Natural killer cell (primary cell): ENCODE data around the gene CT45A2. TPM values are rescaled to one million over a fixed set of nuclear protein-coding genes. Genes with fewer than 3 reads are reported as not detected.
"Not testable (repeated sequence)": the region's sequence is repeated elsewhere in the genome, so short reads cannot be mapped to it uniquely, and the experiment has no call there.

Experiments
- ATAC-seq, 3 donors: fragments of 150-1000 bp in 2 of 3; fragments of 200-7000 bp in 1 of 3; cut with Tn5 transposase; 1 replicate in 1 of 3; 2 replicates in 2 of 3; pipeline ENCODE4 v1.10.0; 2021; ENCODE audit warnings: mild to moderate bottlenecking in 2 of 3, moderate library complexity in 2 of 3
- DNase-seq, 2 donors: peaks; one replicate each; pipeline versions ENCODE4 v3.0.0 to v3.0.0-alpha.2; 2013 to 2021; ENCODE audit warnings: mixed read lengths in 1 of 2
- H3K27ac ChIP-seq: one replicate; pipeline ENCODE4 v1.5.1; 2013; ENCODE audit warnings: mild to moderate bottlenecking, low read length
- H3K27me3 ChIP-seq: one replicate; pipeline ENCODE4 v1.6.1; 2013; ENCODE audit warnings: low read length; ENCODE audit not compliant: control insufficient read depth, insufficient read depth
- H3K36me3 ChIP-seq: one replicate; pipeline ENCODE4 v1.6.1; 2013; ENCODE audit warnings: low read length; ENCODE audit not compliant: control insufficient read depth, insufficient read depth
- H3K4me1 ChIP-seq: one replicate; pipeline ENCODE4 v1.6.1; 2013; ENCODE audit warnings: low read length; ENCODE audit not compliant: control insufficient read depth, insufficient read depth
- H3K4me3 ChIP-seq: one replicate; pipeline ENCODE4 v1.5.1; 2013; ENCODE audit warnings: low read length
- H3K9me3 ChIP-seq: one replicate; pipeline ENCODE4 v1.6.1; 2013; ENCODE audit warnings: low read length; ENCODE audit not compliant: control insufficient read depth, insufficient read depth
- H3K27ac Mint-ChIP-seq, 2 donors: one replicate each; pipeline ENCODE4 v1.8.0; 2022; ENCODE audit warnings: mild to moderate bottlenecking in 2 of 2, mixed read lengths in 2 of 2, moderate library complexity in 1 of 2
- H3K27me3 Mint-ChIP-seq, 2 donors: one replicate each; pipeline ENCODE4 v1.8.0; 2022; ENCODE audit warnings: low read depth in 2 of 2, mixed read lengths in 2 of 2
- H3K36me3 Mint-ChIP-seq: one replicate; pipeline ENCODE4 v1.8.0; 2022; ENCODE audit warnings: mixed read lengths
- H3K4me1 Mint-ChIP-seq, 2 donors: one replicate each; pipeline ENCODE4 v1.8.0; 2022; ENCODE audit warnings: mixed read lengths in 2 of 2
- H3K4me3 Mint-ChIP-seq: one replicate; pipeline ENCODE4 v1.8.0; 2022; ENCODE audit warnings: mild to moderate bottlenecking, moderate library complexity, mixed read lengths
- H3K9me3 Mint-ChIP-seq, 2 donors: one replicate each; pipeline ENCODE4 v1.8.0; 2022; ENCODE audit warnings: mixed read lengths in 2 of 2
- WGBS: methylation state at CpG from one replicate; pipeline ENCODE4 v1.1.7; 2013; ENCODE audit warnings: missing lambda C conversion rate; ENCODE audit not compliant: insufficient coverage; 5-methylcytosine and 5-hydroxymethylcytosine counted together
- intact Hi-C: fragments of 100-400 bp; cut with micrococcal nuclease; formaldehyde crosslinking; loops from one replicate; pipeline ENCODE4 v1.14.2; 2022
- total RNA-seq, 4 donors: library from RNA; stranded (reverse); fragments of 120-200 nt in 1 of 4; gene quantifications; one replicate each; pipeline versions ENCODE4 v1.2.3 to v1.2.4, GENCODE V29; 2013 to 2022

The CT45A2 gene, protein sequence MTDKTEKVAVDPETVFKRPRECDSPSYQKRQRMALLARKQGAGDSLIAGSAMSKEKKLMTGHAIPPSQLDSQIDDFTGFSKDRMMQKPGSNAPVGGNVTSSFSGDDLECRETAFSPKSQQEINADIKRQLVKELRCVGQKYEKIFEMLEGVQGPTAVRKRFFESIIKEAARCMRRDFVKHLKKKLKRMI
- not detected for total RNA-seq
- total RNA-seq (2013): not detected

DNA sequence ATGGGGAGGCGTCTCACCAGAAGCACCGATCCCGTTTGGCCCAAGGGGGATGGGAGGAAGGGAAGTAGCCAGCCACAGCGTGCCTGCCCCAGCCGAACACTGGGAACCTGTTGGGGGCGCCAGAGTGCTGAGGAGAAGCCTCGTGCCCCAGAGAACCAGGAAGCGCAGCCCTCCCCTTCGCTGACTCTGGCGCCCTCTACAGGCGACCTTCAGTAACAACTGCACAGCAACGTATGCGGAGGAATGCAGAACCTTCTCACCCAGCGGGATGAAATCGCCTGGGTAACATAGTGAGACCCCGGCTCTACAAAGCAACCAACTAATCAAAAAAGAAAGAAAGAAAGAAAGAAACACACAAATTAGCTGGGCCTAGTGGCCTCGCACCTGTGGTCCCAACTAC is at the start of gene CT45A2:
CT45A2 (minus strand) TSS at position 101 of the 400 bp plus-strand sequence. CDS start 3,747 bp downstream, outside the sequence.
- H3K4me3 ChIP-seq, H3K9me3 Mint-ChIP-seq, intact Hi-C loops, DNase-seq, ATAC-seq, H3K27me3 ChIP-seq, H3K27me3 Mint-ChIP-seq, H3K27ac ChIP-seq, H3K4me3 Mint-ChIP-seq, H3K36me3 ChIP-seq, H3K4me1 Mint-ChIP-seq, H3K27ac Mint-ChIP-seq, H3K9me3 ChIP-seq, H3K36me3 Mint-ChIP-seq, H3K4me1 ChIP-seq: not testable (repeated sequence)
- WGBS: no CpG with 5 or more reads among the region's 17 CpGs

DNA sequence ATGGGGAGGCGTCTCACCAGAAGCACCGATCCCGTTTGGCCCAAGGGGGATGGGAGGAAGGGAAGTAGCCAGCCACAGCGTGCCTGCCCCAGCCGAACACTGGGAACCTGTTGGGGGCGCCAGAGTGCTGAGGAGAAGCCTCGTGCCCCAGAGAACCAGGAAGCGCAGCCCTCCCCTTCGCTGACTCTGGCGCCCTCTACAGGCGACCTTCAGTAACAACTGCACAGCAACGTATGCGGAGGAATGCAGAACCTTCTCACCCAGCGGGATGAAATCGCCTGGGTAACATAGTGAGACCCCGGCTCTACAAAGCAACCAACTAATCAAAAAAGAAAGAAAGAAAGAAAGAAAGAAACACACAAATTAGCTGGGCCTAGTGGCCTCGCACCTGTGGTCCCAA is 34.6 kb upstream of the CT45A2 start, which contains the start of gene CT45A8:
CT45A8 (minus strand) TSS at position 101 of the 400 bp plus-strand sequence. CDS start 3,755 bp downstream, outside the sequence.
- H3K36me3 ChIP-seq, ATAC-seq, H3K27ac ChIP-seq, H3K4me3 ChIP-seq, H3K4me1 Mint-ChIP-seq, H3K9me3 ChIP-seq, H3K27me3 Mint-ChIP-seq, H3K4me3 Mint-ChIP-seq, H3K27ac Mint-ChIP-seq, intact Hi-C loops, H3K36me3 Mint-ChIP-seq, DNase-seq, H3K9me3 Mint-ChIP-seq, H3K27me3 ChIP-seq, H3K4me1 ChIP-seq: not testable (repeated sequence)
- WGBS: no CpG with 5 or more reads among the region's 17 CpGs

DNA sequence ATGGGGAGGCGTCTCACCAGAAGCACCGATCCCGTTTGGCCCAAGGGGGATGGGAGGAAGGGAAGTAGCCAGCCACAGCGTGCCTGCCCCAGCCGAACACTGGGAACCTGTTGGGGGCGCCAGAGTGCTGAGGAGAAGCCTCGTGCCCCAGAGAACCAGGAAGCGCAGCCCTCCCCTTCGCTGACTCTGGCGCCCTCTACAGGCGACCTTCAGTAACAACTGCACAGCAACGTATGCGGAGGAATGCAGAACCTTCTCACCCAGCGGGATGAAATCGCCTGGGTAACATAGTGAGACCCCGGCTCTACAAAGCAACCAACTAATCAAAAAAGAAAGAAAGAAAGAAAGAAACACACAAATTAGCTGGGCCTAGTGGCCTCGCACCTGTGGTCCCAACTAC is 17.4 kb upstream of the CT45A2 start, which contains the start of gene CT45A7:
CT45A7 (minus strand) TSS at position 101 of the 400 bp plus-strand sequence. CDS start 3,747 bp downstream, outside the sequence.
- H3K4me3 ChIP-seq, H3K27me3 ChIP-seq, H3K27ac ChIP-seq, H3K36me3 Mint-ChIP-seq, H3K4me1 ChIP-seq, H3K9me3 Mint-ChIP-seq, intact Hi-C loops, H3K4me3 Mint-ChIP-seq, DNase-seq, H3K27ac Mint-ChIP-seq, H3K4me1 Mint-ChIP-seq, ATAC-seq, H3K27me3 Mint-ChIP-seq, H3K36me3 ChIP-seq, H3K9me3 ChIP-seq: not testable (repeated sequence)
- WGBS: no CpG with 5 or more reads among the region's 17 CpGs

DNA sequence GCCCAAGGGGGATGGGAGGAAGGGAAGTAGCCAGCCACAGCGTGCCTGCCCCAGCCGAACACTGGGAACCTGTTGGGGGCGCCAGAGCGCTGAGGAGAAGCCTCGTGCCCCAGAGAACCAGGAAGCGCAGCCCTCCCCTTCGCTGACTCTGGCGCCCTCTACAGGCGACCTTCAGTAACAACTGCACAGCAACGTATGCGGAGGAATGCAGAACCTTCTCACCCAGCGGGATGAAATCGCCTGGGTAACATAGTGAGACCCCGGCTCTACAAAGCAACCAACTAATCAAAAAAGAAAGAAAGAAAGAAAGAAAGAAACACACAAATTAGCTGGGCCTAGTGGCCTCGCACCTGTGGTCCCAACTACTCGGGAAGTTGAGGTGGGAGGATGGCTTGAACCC is 17.1 kb downstream of the CT45A2 start, which contains the start of gene CT45A6:
CT45A6 (minus strand) TSS at position 101 of the 400 bp plus-strand sequence. CDS start 3,794 bp downstream, outside the sequence.
- no CpG with 5 or more reads among the region's 16 CpGs for WGBS
- H3K4me3 Mint-ChIP-seq, ATAC-seq, H3K36me3 Mint-ChIP-seq, H3K9me3 ChIP-seq, H3K4me1 ChIP-seq, H3K27me3 ChIP-seq, DNase-seq, H3K27me3 Mint-ChIP-seq, H3K27ac ChIP-seq, H3K27ac Mint-ChIP-seq, H3K4me1 Mint-ChIP-seq, H3K4me3 ChIP-seq, H3K9me3 Mint-ChIP-seq, intact Hi-C loops, H3K36me3 ChIP-seq: not testable (repeated sequence)

DNA sequence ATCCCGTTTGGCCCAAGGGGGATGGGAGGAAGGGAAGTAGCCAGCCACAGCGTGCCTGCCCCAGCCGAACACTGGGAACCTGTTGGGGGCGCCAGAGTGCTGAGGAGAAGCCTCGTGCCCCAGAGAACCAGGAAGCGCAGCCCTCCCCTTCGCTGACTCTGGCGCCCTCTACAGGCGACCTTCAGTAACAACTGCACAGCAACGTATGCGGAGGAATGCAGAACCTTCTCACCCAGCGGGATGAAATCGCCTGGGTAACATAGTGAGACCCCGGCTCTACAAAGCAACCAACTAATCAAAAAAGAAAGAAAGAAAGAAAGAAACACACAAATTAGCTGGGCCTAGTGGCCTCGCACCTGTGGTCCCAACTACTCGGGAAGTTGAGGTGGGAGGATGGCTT is 34.4 kb downstream of the CT45A2 start, which contains the start of gene CT45A5:
CT45A5 (minus strand) TSS at position 101 of the 400 bp plus-strand sequence. CDS start 3,774 bp downstream, outside the sequence.
- H3K9me3 Mint-ChIP-seq: not testable (repeated sequence)

DNA sequence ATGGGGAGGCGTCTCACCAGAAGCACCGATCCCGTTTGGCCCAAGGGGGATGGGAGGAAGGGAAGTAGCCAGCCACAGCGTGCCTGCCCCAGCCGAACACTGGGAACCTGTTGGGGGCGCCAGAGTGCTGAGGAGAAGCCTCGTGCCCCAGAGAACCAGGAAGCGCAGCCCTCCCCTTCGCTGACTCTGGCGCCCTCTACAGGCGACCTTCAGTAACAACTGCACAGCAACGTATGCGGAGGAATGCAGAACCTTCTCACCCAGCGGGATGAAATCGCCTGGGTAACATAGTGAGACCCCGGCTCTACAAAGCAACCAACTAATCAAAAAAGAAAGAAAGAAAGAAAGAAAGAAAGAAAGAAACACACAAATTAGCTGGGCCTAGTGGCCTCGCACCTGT is 51.7 kb downstream of the CT45A2 start, which contains the start of gene CT45A3:
CT45A3 (minus strand) TSS at position 101 of the 400 bp plus-strand sequence. CDS start 3,747 bp downstream, outside the sequence.
- H3K4me3 ChIP-seq, DNase-seq, H3K36me3 ChIP-seq, H3K4me1 Mint-ChIP-seq, H3K27ac Mint-ChIP-seq, H3K27ac ChIP-seq, H3K36me3 Mint-ChIP-seq, intact Hi-C loops, H3K4me3 Mint-ChIP-seq, H3K27me3 Mint-ChIP-seq, H3K4me1 ChIP-seq, ATAC-seq, H3K9me3 ChIP-seq, H3K9me3 Mint-ChIP-seq, H3K27me3 ChIP-seq: not testable (repeated sequence)
- whole genome bisulfite sequencing: no CpG with 5 or more reads among the region's 17 CpGs

More for the DNA sequence above, 34.4 kb downstream of the CT45A2 start, which contains the start of gene CT45A5:
- WGBS: no CpG with 5 or more reads among the region's 16 CpGs
- H3K4me1 ChIP-seq, H3K4me3 Mint-ChIP-seq, H3K27me3 ChIP-seq, H3K27me3 Mint-ChIP-seq, H3K36me3 Mint-ChIP-seq, H3K4me3 ChIP-seq, H3K36me3 ChIP-seq, H3K27ac ChIP-seq, intact Hi-C loops, H3K4me1 Mint-ChIP-seq, H3K27ac Mint-ChIP-seq, ATAC-seq, H3K9me3 ChIP-seq, DNase-seq: not testable (repeated sequence)

Other genes with a start within 250 kb of the CT45A2 start
- gene CT45A1, start 106.4 kb downstream of the CT45A2 start, total RNA-seq: not detected
- not detected for gene CT45A3, start 51.8 kb downstream of the CT45A2 start, total RNA-seq
- gene CT45A5, start 34.5 kb downstream of the CT45A2 start, total RNA-seq: not detected
- not detected for gene CT45A6, start 17.2 kb downstream of the CT45A2 start, total RNA-seq
- gene CT45A7, start 17.3 kb upstream of the CT45A2 start, total RNA-seq: not detected
- gene CT45A8, start 34.5 kb upstream of the CT45A2 start, total RNA-seq: not detected
- gene CT45A9, start 51.8 kb upstream of the CT45A2 start, total RNA-seq: not detected
- not detected for gene CT45A10, start 73.4 kb upstream of the CT45A2 start, total RNA-seq
- gene SAGE1, start 73.7 kb upstream of the CT45A2 start, total RNA-seq: not detected
- gene MMGT1, start 154.0 kb upstream of the CT45A2 start, total RNA-seq: 10 to 100 TPM; 18.2 to 22.2 (median 21.4) TPM
- gene SLC9A6, start 165.4 kb upstream of the CT45A2 start, total RNA-seq: 10 to 100 TPM; 17.1 to 24.0 (median 19.3) TPM